HG03469 (cell line): Measurements from ENCODE around the gene RUNX3.
A peak's percentile ranks its signal among the peaks of the same experiment; 100 is the strongest.

Experiments used
- ATAC-seq: cut with Tn5 transposase; IDR thresholded peaks from one replicate; pipeline ENCODE4 v1.9.1; 2021; ENCODE audit warnings: mild to moderate bottlenecking, moderate library complexity, moderate number of reproducible peaks; ENCODE audit not compliant: unreplicated experiment

Gene RUNX3

GRCh38 chr1:24948079-24948827, 18.2 kb upstream of the RUNX3 start:
- no peak for ATAC-seq

GRCh38 chr1:24946861-24947658, 17.0 kb upstream of the RUNX3 start:
- peak; percentile 46 for ATAC-seq

GRCh38 chr1:24945354-24946326, 15.6 kb upstream of the RUNX3 start:
- no peak for ATAC-seq

GRCh38 chr1:24944318-24944717, 14.2 kb upstream of the RUNX3 start:
- no peak for ATAC-seq

- no peak for ATAC-seq
Observed at GRCh38 chr1:24942789-24943188, 12.7 kb upstream of the RUNX3 start.

- ATAC-seq, result no peak
Observed at GRCh38 chr1:24941564-24941963, 11.5 kb upstream of the RUNX3 start.

GRCh38 chr1:24940231-24940630, 10.2 kb upstream of the RUNX3 start:
- no peak for ATAC-seq

- ATAC-seq, result no peak
Observed at GRCh38 chr1:24939675-24940193, 9.7 kb upstream of the RUNX3 start.

- no peak for ATAC-seq
Observed at GRCh38 chr1:24939040-24939674, 9.1 kb upstream of the RUNX3 start.

GRCh38 chr1:24938276-24938675, 8.2 kb upstream of the RUNX3 start:
- ATAC-seq, result no peak

- no peak for ATAC-seq
Observed at GRCh38 chr1:24936684-24937083, 6.6 kb upstream of the RUNX3 start.

- no peak for ATAC-seq
Observed at GRCh38 chr1:24935615-24936484, 5.8 kb upstream of the RUNX3 start.

GRCh38 chr1:24935196-24935526, 5.1 kb upstream of the RUNX3 start:
- ATAC-seq, result no peak

GRCh38 chr1:24934310-24935195, 4.5 kb upstream of the RUNX3 start:
- ATAC-seq, result no peak

GRCh38 chr1:24933468-24933867, 3.4 kb upstream of the RUNX3 start:
- no peak for ATAC-seq

GRCh38 chr1:24932725-24933294, 2.7 kb upstream of the RUNX3 start:
- no peak for ATAC-seq

GRCh38 chr1:24932284-24932683, 2.2 kb upstream of the RUNX3 start:
- ATAC-seq, result no peak
